ENCODE data around the gene RACGAP1.

The RACGAP1 gene

GRCh38 chr12:50065726-50066310 lies 40.5 kb upstream of the RACGAP1 start:
- Histone ChIP-seq H3K4ac (ENCODE audit: low read length) (no peak overlapping the region), H3K27me3 (ENCODE audit: control insufficient read depth in 3 of 3, insufficient read depth in 3 of 3, low read depth in 1 of 3, low read length in 3 of 3) (no peaks in the 10 kb centered on the region), H3K9me3 (replicated peaks in 1 of 2; ENCODE audit: control insufficient read depth in 2 of 2, insufficient read depth in 1 of 2, low read depth in 1 of 2, low read length in 2 of 2) (no peaks in the 10 kb centered on the region), H3K18ac (ENCODE audit: low read length) (no peak overlapping the region), H2BK5ac (ENCODE audit: low read length) (no peak overlapping the region), H3K14ac (ENCODE audit: low read length) (no peak overlapping the region), H3K36me3 (replicated peaks in 1 of 2; ENCODE audit: control insufficient read depth in 2 of 2, insufficient read depth in 2 of 2, low read length in 2 of 2) (peaks cover 2 to 5% of the 10 kb centered on the region in 2 donors), H3K4me2 (ENCODE audit: insufficient read depth, low read length, poor library complexity, severe bottlenecking) (no peak overlapping the region), H4K91ac (ENCODE audit: low read depth, low read length, poor library complexity) (peak overlapping the region; percentile 86), H3K79me1 (ENCODE audit: low read depth, low read length) (no peaks in the 10 kb centered on the region), H3K27ac (replicated peaks; ENCODE audit: low read length) (no peak overlapping the region), H2AFZ (ENCODE audit: low read length) (no peak overlapping the region), H2BK120ac (ENCODE audit: low read depth, low read length) (peak overlapping the region; percentile 4), H3K23ac (ENCODE audit: low read depth, low read length, poor library complexity) (no peak overlapping the region), H2AK5ac (ENCODE audit: low read depth, low read length) (peak overlapping the region; percentile 94), H4K8ac (ENCODE audit: low read depth, low read length) (no peak overlapping the region), H3K4me1 (ENCODE audit: control insufficient read depth in 2 of 2, insufficient read depth in 1 of 2, low read depth in 1 of 2, low read length in 2 of 2) (peaks cover 8 to 18% of the 10 kb centered on the region in 2 donors), H2BK15ac (ENCODE audit: low read length) (no peak overlapping the region), H2BK12ac (ENCODE audit: low read length) (peak overlapping the region; percentile 12), H3K4me3 (ENCODE audit: low read length in 2 of 2) (no peak overlapping the region), H3K9ac (ENCODE audit: low read depth, low read length, poor library complexity) (no peak overlapping the region)
- no peak for DNase-seq (ENCODE audit: low spot score)
- WGBS, 2 donors (ENCODE audit: extremely low coverage in 2 of 2, insufficient read length in 2 of 2, insufficient replicate concordance in 1 of 2), result no CpG with 5 or more reads among the region's 3 CpGs

- H3K27me3 ChIP-seq (ENCODE audit: control insufficient read depth in 3 of 3, insufficient read depth in 3 of 3, low read depth in 1 of 3, low read length in 3 of 3), result peaks cover 0 to 7% (median 0%) of the 10 kb centered on the region in 3 experiments
- no peak overlapping the region for H3K4me2 ChIP-seq (ENCODE audit: insufficient read depth, low read length, poor library complexity, severe bottlenecking)
- peak overlapping the region; percentile 34 for H3K18ac ChIP-seq (ENCODE audit: low read length)
- no peak overlapping the region for H3K23ac ChIP-seq (ENCODE audit: low read depth, low read length, poor library complexity)
- peaks cover 2 to 8% of the 10 kb centered on the region in 2 donors for H3K36me3 ChIP-seq (replicated peaks in 1 of 2; ENCODE audit: control insufficient read depth in 2 of 2, insufficient read depth in 2 of 2, low read length in 2 of 2)
- H2AK5ac ChIP-seq (ENCODE audit: low read depth, low read length), result peak overlapping the region; percentile 64
- H4K91ac ChIP-seq (ENCODE audit: low read depth, low read length, poor library complexity), result no peak overlapping the region
- H3K79me1 ChIP-seq (ENCODE audit: low read depth, low read length), result no peaks in the 10 kb centered on the region
- H3K14ac ChIP-seq (ENCODE audit: low read length), result no peak overlapping the region
- peaks cover 8 to 14% of the 10 kb centered on the region in 2 donors for H3K4me1 ChIP-seq (ENCODE audit: control insufficient read depth in 2 of 2, insufficient read depth in 1 of 2, low read depth in 1 of 2, low read length in 2 of 2)
- no peak overlapping the region for H3K4ac ChIP-seq (ENCODE audit: low read length)
- no peak overlapping the region for H4K8ac ChIP-seq (ENCODE audit: low read depth, low read length)
- no CpG with 5 or more reads among the region's 5 CpGs for WGBS, 2 donors (ENCODE audit: extremely low coverage in 2 of 2, insufficient read length in 2 of 2, insufficient replicate concordance in 1 of 2)
- DNase-seq (ENCODE audit: low spot score), result no peak
- H3K9ac ChIP-seq (ENCODE audit: low read depth, low read length, poor library complexity), result no peak overlapping the region
- no peak overlapping the region for H3K4me3 ChIP-seq (ENCODE audit: low read length in 2 of 2)
- no peak overlapping the region for H2BK12ac ChIP-seq (ENCODE audit: low read length)
- H2BK120ac ChIP-seq (ENCODE audit: low read depth, low read length), result no peak overlapping the region
- H3K27ac ChIP-seq (replicated peaks; ENCODE audit: low read length), result no peak overlapping the region
- H3K9me3 ChIP-seq (replicated peaks in 1 of 2; ENCODE audit: control insufficient read depth in 2 of 2, insufficient read depth in 1 of 2, low read depth in 1 of 2, low read length in 2 of 2), result no peaks in the 10 kb centered on the region
- H2BK5ac ChIP-seq (ENCODE audit: low read length), result no peak overlapping the region
- no peak overlapping the region for H2BK15ac ChIP-seq (ENCODE audit: low read length)
- H2AFZ ChIP-seq (ENCODE audit: low read length), result no peak overlapping the region
Observed at GRCh38 chr12:50062728-50063460, 37.6 kb upstream of the RACGAP1 start.

GRCh38 chr12:50061946-50062686 lies 36.8 kb upstream of the RACGAP1 start:
- H3K4me2 ChIP-seq (ENCODE audit: insufficient read depth, low read length, poor library complexity, severe bottlenecking), result no peak overlapping the region
- H4K8ac ChIP-seq (ENCODE audit: low read depth, low read length), result no peak overlapping the region
- no peak overlapping the region for H2BK120ac ChIP-seq (ENCODE audit: low read depth, low read length)
- H3K27me3 ChIP-seq (ENCODE audit: control insufficient read depth in 3 of 3, insufficient read depth in 3 of 3, low read depth in 1 of 3, low read length in 3 of 3), result peaks cover 0 to 9% (median under 1%) of the 10 kb centered on the region in 3 experiments
- no peak overlapping the region for H3K4ac ChIP-seq (ENCODE audit: low read length)
- H2BK12ac ChIP-seq (ENCODE audit: low read length), result no peak overlapping the region
- H2BK5ac ChIP-seq (ENCODE audit: low read length), result no peak overlapping the region
- H2BK15ac ChIP-seq (ENCODE audit: low read length), result no peak overlapping the region
- H3K27ac ChIP-seq (replicated peaks; ENCODE audit: low read length), result no peak overlapping the region
- H3K9ac ChIP-seq (ENCODE audit: low read depth, low read length, poor library complexity), result no peak overlapping the region
- DNase-seq (ENCODE audit: low spot score), result no peak
- peaks cover 9 to 15% of the 10 kb centered on the region in 2 donors for H3K4me1 ChIP-seq (ENCODE audit: control insufficient read depth in 2 of 2, insufficient read depth in 1 of 2, low read depth in 1 of 2, low read length in 2 of 2)
- no peaks in the 10 kb centered on the region for H3K9me3 ChIP-seq (replicated peaks in 1 of 2; ENCODE audit: control insufficient read depth in 2 of 2, insufficient read depth in 1 of 2, low read depth in 1 of 2, low read length in 2 of 2)
- no peak overlapping the region for H3K14ac ChIP-seq (ENCODE audit: low read length)
- no peak overlapping the region for H4K91ac ChIP-seq (ENCODE audit: low read depth, low read length, poor library complexity)
- whole genome bisulfite sequencing, 2 donors (ENCODE audit: extremely low coverage in 2 of 2, insufficient read length in 2 of 2, insufficient replicate concordance in 1 of 2), result no CpG with 5 or more reads among the region's 6 CpGs
- H3K18ac ChIP-seq (ENCODE audit: low read length), result no peak overlapping the region
- no peak overlapping the region for H2AFZ ChIP-seq (ENCODE audit: low read length)
- peak overlapping the region; percentile 25 for H3K23ac ChIP-seq (ENCODE audit: low read depth, low read length, poor library complexity)
- no peak overlapping the region for H3K4me3 ChIP-seq (ENCODE audit: low read length in 2 of 2)
- no peak overlapping the region for H2AK5ac ChIP-seq (ENCODE audit: low read depth, low read length)
- H3K36me3 ChIP-seq (replicated peaks in 1 of 2; ENCODE audit: control insufficient read depth in 2 of 2, insufficient read depth in 2 of 2, low read length in 2 of 2), result peaks cover 2 to 8% of the 10 kb centered on the region in 2 donors
- H3K79me1 ChIP-seq (ENCODE audit: low read depth, low read length), result no peaks in the 10 kb centered on the region

GRCh38 chr12:50061171-50061570 lies 35.9 kb upstream of the RACGAP1 start:
- Histone ChIP-seq H3K14ac (ENCODE audit: low read length) (no peak overlapping the region), H2AK5ac (ENCODE audit: low read depth, low read length) (no peak overlapping the region), H2BK5ac (ENCODE audit: low read length) (no peak overlapping the region), H3K4me3 (ENCODE audit: low read length in 2 of 2) (no peak overlapping the region), H4K91ac (ENCODE audit: low read depth, low read length, poor library complexity) (no peak overlapping the region), H3K27me3 (ENCODE audit: control insufficient read depth in 3 of 3, insufficient read depth in 3 of 3, low read depth in 1 of 3, low read length in 3 of 3) (peaks cover 0 to 18% (median 10%) of the 10 kb centered on the region in 3 experiments), H3K9ac (ENCODE audit: low read depth, low read length, poor library complexity) (no peak overlapping the region), H3K18ac (ENCODE audit: low read length) (no peak overlapping the region), H2BK120ac (ENCODE audit: low read depth, low read length) (no peak overlapping the region), H3K4me1 (ENCODE audit: control insufficient read depth in 2 of 2, insufficient read depth in 1 of 2, low read depth in 1 of 2, low read length in 2 of 2) (peaks cover 12 to 14% of the 10 kb centered on the region in 2 donors), H3K23ac (ENCODE audit: low read depth, low read length, poor library complexity) (no peak overlapping the region), H3K79me1 (ENCODE audit: low read depth, low read length) (peaks cover 1% of the 10 kb centered on the region), H4K8ac (ENCODE audit: low read depth, low read length) (no peak overlapping the region), H3K36me3 (replicated peaks in 1 of 2; ENCODE audit: control insufficient read depth in 2 of 2, insufficient read depth in 2 of 2, low read length in 2 of 2) (peaks cover 2 to 8% of the 10 kb centered on the region in 2 donors), H2AFZ (ENCODE audit: low read length) (no peak overlapping the region), H2BK15ac (ENCODE audit: low read length) (no peak overlapping the region), H2BK12ac (ENCODE audit: low read length) (no peak overlapping the region), H3K9me3 (replicated peaks in 1 of 2; ENCODE audit: control insufficient read depth in 2 of 2, insufficient read depth in 1 of 2, low read depth in 1 of 2, low read length in 2 of 2) (no peaks in the 10 kb centered on the region), H3K27ac (replicated peaks; ENCODE audit: low read length) (no peak overlapping the region), H3K4ac (ENCODE audit: low read length) (no peak overlapping the region), H3K4me2 (ENCODE audit: insufficient read depth, low read length, poor library complexity, severe bottlenecking) (no peak overlapping the region)
- WGBS, 2 donors (ENCODE audit: extremely low coverage in 2 of 2, insufficient read length in 2 of 2, insufficient replicate concordance in 1 of 2), result no CpG with 5 or more reads among the region's 2 CpGs
- no peak for DNase-seq (ENCODE audit: low spot score)
